ENCODE data around the gene FBN2. TPM values are rescaled to one million over a fixed set of nuclear protein-coding genes. Genes with fewer than 3 reads are reported as not detected.
"Not testable (repeated sequence)": the region's sequence is repeated elsewhere in the genome, so short reads cannot be mapped to it uniquely, and the experiment has no call there.

Gene FBN2
- total RNA-seq, 1 experiment from 2014 or later = 0.31 TPM

- Mint-ChIP-seq H3K27ac (ENCODE audit: unreplicated experiment) (no peak overlapping the region), H3K4me1 (ENCODE audit: low read depth, unreplicated experiment) (peaks cover 19% of the 10 kb centered on the region), H3K27me3 (ENCODE audit: unreplicated experiment) (no peaks in the 10 kb centered on the region), H3K4me3 (ENCODE audit: low read depth, unreplicated experiment) (no peak overlapping the region), H3K9me3 (ENCODE audit: low read depth, unreplicated experiment) (peaks cover 4% of the 10 kb centered on the region), H3K36me3 (ENCODE audit: insufficient read depth, unreplicated experiment) (no peaks in the 10 kb centered on the region)
- CTCF ChIA-PET = no interaction called here
- intact Hi-C loops (cut with micrococcal nuclease; ENCODE audit: unreplicated experiment) = no loop called here
- BruUV-seq (replicated peaks) = no TSS peak
- DNase-seq = no peak
- TF ChIP-seq CTCF (IDR thresholded peaks at IDR 0.05; ENCODE audit: unreplicated experiment) = no peak
These were observed 135.5 kb downstream of the FBN2 start for GRCh38 chr5:128402506-128402905.

GRCh38 chr5:128400766-128401165 is 137.3 kb downstream of the FBN2 start:
- H3K27ac Mint-ChIP-seq (ENCODE audit: unreplicated experiment); H3K27me3 Mint-ChIP-seq (ENCODE audit: unreplicated experiment); H3K9me3 Mint-ChIP-seq (ENCODE audit: low read depth, unreplicated experiment); BruUV-seq (replicated peaks); DNase-seq; H3K36me3 Mint-ChIP-seq (ENCODE audit: insufficient read depth, unreplicated experiment); CTCF ChIA-PET; H3K4me3 Mint-ChIP-seq (ENCODE audit: low read depth, unreplicated experiment); intact Hi-C loops (cut with micrococcal nuclease; ENCODE audit: unreplicated experiment): not testable (repeated sequence)
- H3K4me1 Mint-ChIP-seq (ENCODE audit: low read depth, unreplicated experiment) = peaks cover 19% of the 10 kb centered on the region

- peaks cover 12% of the 10 kb centered on the region for H3K4me1 Mint-ChIP-seq (ENCODE audit: low read depth, unreplicated experiment)
- TF ChIP-seq CTCF (IDR thresholded peaks at IDR 0.05; ENCODE audit: unreplicated experiment) = no peak
- no peak overlapping the region for H3K4me3 Mint-ChIP-seq (ENCODE audit: low read depth, unreplicated experiment)
- no TSS peak for BruUV-seq (replicated peaks)
- no peak for DNase-seq
- H3K9me3 Mint-ChIP-seq (ENCODE audit: low read depth, unreplicated experiment) = peaks cover 4% of the 10 kb centered on the region
- no peak overlapping the region for H3K27ac Mint-ChIP-seq (ENCODE audit: unreplicated experiment)
- CTCF ChIA-PET = no interaction called here
- intact Hi-C loops (cut with micrococcal nuclease; ENCODE audit: unreplicated experiment) = no loop called here
- H3K27me3 Mint-ChIP-seq (ENCODE audit: unreplicated experiment) = no peaks in the 10 kb centered on the region
- H3K36me3 Mint-ChIP-seq (ENCODE audit: insufficient read depth, unreplicated experiment) = no peaks in the 10 kb centered on the region
These were observed 138.9 kb downstream of the FBN2 start for GRCh38 chr5:128399111-128399510.

- intact Hi-C loops (cut with micrococcal nuclease; ENCODE audit: unreplicated experiment) = no loop called here
- Mint-ChIP-seq H3K9me3 (ENCODE audit: low read depth, unreplicated experiment) (peaks cover 4% of the 10 kb centered on the region), H3K27me3 (ENCODE audit: unreplicated experiment) (no peaks in the 10 kb centered on the region), H3K4me3 (ENCODE audit: low read depth, unreplicated experiment) (no peak overlapping the region), H3K4me1 (ENCODE audit: low read depth, unreplicated experiment) (peaks cover 11% of the 10 kb centered on the region), H3K36me3 (ENCODE audit: insufficient read depth, unreplicated experiment) (no peaks in the 10 kb centered on the region), H3K27ac (ENCODE audit: unreplicated experiment) (no peak overlapping the region)
- no peak for DNase-seq
- no peak for TF ChIP-seq CTCF (IDR thresholded peaks at IDR 0.05; ENCODE audit: unreplicated experiment)
- CTCF ChIA-PET = no interaction called here
- BruUV-seq (replicated peaks) = no TSS peak
These were observed 140.2 kb downstream of the FBN2 start for GRCh38 chr5:128397876-128398275.

GRCh38 chr5:128395073-128395472 is 143.0 kb downstream of the FBN2 start:
- Mint-ChIP-seq H3K27ac (ENCODE audit: unreplicated experiment) (no peak overlapping the region), H3K4me3 (ENCODE audit: low read depth, unreplicated experiment) (no peak overlapping the region), H3K9me3 (ENCODE audit: low read depth, unreplicated experiment) (peaks cover 2% of the 10 kb centered on the region), H3K4me1 (ENCODE audit: low read depth, unreplicated experiment) (no peaks in the 10 kb centered on the region), H3K36me3 (ENCODE audit: insufficient read depth, unreplicated experiment) (no peaks in the 10 kb centered on the region), H3K27me3 (ENCODE audit: unreplicated experiment) (no peaks in the 10 kb centered on the region)
- intact Hi-C loops (cut with micrococcal nuclease; ENCODE audit: unreplicated experiment) = no loop called here
- BruUV-seq (replicated peaks) = no TSS peak
- CTCF ChIA-PET = no interaction called here
- no peak for DNase-seq
- TF ChIP-seq CTCF (IDR thresholded peaks at IDR 0.05; ENCODE audit: unreplicated experiment) = no peak
